ENCODE data around the gene NARS2.

DNA sequence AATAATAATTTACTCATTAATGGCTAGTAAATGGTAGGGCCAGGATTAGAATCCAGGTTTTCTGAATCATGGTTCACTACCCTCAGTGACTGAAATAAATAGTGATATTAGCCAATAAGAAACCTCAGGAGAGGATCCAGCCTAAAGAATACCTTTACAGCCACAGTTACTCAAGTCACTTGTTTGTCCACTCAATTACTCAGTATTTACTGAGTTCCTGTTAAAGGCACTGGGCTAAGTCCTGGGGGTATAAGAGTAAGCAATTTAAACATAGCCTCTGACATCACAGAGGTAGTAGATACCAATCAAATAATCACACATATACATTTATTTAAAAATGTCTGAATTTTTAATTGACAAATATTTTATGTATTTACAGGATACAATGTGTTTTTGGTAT, 100.2 kb downstream of the NARS2 start:
- TF ChIP-seq, protein P1, sequence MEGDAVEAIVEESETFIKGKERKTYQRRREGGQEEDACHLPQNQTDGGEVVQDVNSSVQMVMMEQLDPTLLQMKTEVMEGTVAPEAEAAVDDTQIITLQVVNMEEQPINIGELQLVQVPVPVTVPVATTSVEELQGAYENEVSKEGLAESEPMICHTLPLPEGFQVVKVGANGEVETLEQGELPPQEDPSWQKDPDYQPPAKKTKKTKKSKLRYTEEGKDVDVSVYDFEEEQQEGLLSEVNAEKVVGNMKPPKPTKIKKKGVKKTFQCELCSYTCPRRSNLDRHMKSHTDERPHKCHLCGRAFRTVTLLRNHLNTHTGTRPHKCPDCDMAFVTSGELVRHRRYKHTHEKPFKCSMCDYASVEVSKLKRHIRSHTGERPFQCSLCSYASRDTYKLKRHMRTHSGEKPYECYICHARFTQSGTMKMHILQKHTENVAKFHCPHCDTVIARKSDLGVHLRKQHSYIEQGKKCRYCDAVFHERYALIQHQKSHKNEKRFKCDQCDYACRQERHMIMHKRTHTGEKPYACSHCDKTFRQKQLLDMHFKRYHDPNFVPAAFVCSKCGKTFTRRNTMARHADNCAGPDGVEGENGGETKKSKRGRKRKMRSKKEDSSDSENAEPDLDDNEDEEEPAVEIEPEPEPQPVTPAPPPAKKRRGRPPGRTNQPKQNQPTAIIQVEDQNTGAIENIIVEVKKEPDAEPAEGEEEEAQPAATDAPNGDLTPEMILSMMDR (IDR thresholded peaks at IDR 0.05; ENCODE audit: low read length) = no peak
- no peak for TF ChIP-seq EZH2phosphoT487 (IDR thresholded peaks at IDR 0.05; ENCODE audit: low read length)
